Measurements from ENCODE around the gene SLC5A1.

DNA sequence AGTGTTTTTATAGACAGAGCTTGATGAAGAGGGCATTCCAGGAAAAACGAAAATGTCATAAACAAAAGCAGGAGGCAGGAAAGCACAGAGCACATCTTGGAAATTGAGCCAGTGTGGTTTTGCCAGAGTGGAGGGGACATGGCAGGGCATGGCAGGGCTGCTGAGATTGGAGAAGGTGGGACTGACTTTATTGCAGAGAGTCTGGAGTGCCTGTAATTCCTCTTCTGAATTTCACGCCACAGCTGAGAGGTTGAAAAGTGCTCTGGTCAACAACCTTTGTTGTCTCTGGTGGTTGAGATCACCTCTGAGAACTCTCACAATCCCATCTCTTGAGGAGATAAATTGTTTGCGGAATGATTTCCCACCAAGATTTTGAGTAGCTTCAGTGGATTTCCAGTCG is 16.4 kb downstream of the SLC5A1 start:
- TF ChIP-seq, protein P1, sequence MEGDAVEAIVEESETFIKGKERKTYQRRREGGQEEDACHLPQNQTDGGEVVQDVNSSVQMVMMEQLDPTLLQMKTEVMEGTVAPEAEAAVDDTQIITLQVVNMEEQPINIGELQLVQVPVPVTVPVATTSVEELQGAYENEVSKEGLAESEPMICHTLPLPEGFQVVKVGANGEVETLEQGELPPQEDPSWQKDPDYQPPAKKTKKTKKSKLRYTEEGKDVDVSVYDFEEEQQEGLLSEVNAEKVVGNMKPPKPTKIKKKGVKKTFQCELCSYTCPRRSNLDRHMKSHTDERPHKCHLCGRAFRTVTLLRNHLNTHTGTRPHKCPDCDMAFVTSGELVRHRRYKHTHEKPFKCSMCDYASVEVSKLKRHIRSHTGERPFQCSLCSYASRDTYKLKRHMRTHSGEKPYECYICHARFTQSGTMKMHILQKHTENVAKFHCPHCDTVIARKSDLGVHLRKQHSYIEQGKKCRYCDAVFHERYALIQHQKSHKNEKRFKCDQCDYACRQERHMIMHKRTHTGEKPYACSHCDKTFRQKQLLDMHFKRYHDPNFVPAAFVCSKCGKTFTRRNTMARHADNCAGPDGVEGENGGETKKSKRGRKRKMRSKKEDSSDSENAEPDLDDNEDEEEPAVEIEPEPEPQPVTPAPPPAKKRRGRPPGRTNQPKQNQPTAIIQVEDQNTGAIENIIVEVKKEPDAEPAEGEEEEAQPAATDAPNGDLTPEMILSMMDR (IDR thresholded peaks at IDR 0.05) = no peak
- TF ChIP-seq, protein P2, sequence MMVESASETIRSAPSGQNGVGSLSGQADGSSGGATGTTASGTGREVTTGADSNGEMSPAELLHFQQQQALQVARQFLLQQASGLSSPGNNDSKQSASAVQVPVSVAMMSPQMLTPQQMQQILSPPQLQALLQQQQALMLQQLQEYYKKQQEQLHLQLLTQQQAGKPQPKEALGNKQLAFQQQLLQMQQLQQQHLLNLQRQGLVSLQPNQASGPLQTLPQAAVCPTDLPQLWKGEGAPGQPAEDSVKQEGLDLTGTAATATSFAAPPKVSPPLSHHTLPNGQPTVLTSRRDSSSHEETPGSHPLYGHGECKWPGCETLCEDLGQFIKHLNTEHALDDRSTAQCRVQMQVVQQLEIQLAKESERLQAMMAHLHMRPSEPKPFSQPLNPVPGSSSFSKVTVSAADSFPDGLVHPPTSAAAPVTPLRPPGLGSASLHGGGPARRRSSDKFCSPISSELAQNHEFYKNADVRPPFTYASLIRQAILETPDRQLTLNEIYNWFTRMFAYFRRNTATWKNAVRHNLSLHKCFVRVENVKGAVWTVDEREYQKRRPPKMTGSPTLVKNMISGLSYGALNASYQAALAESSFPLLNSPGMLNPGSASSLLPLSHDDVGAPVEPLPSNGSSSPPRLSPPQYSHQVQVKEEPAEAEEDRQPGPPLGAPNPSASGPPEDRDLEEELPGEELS (CRISPR knock-in tag; IDR thresholded peaks at IDR 0.05) = no peak
- TF ChIP-seq, protein P3, sequence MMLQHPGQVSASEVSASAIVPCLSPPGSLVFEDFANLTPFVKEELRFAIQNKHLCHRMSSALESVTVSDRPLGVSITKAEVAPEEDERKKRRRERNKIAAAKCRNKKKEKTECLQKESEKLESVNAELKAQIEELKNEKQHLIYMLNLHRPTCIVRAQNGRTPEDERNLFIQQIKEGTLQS (CRISPR knock-in tag; conservative IDR thresholded peaks at IDR 0.05) = no peak
- TF ChIP-seq, protein P4, sequence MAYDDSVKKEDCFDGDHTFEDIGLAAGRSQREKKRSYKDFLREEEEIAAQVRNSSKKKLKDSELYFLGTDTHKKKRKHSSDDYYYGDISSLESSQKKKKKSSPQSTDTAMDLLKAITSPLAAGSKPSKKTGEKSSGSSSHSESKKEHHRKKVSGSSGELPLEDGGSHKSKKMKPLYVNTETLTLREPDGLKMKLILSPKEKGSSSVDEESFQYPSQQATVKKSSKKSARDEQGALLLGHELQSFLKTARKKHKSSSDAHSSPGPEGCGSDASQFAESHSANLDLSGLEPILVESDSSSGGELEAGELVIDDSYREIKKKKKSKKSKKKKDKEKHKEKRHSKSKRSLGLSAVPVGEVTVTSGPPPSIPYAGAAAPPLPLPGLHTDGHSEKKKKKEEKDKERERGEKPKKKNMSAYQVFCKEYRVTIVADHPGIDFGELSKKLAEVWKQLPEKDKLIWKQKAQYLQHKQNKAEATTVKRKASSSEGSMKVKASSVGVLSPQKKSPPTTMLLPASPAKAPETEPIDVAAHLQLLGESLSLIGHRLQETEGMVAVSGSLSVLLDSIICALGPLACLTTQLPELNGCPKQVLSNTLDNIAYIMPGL (CRISPR knock-in tag; IDR thresholded peaks at IDR 0.05) = no peak
- no peak for TF ChIP-seq FOXJ3 (CRISPR knock-in tag; IDR thresholded peaks at IDR 0.05; ENCODE audit: borderline replicate concordance)
- TF ChIP-seq NR2C2 (CRISPR knock-in tag; IDR thresholded peaks at IDR 0.05) = no peak
- TF ChIP-seq, protein P5, sequence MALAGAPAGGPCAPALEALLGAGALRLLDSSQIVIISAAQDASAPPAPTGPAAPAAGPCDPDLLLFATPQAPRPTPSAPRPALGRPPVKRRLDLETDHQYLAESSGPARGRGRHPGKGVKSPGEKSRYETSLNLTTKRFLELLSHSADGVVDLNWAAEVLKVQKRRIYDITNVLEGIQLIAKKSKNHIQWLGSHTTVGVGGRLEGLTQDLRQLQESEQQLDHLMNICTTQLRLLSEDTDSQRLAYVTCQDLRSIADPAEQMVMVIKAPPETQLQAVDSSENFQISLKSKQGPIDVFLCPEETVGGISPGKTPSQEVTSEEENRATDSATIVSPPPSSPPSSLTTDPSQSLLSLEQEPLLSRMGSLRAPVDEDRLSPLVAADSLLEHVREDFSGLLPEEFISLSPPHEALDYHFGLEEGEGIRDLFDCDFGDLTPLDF (CRISPR knock-in tag; IDR thresholded peaks at IDR 0.05) = no peak

Data from WTC11 (cell line).